Skin of body (tissue), 2 donors: ENCODE data around the gene IGLON5. TPM values are rescaled to one million over a fixed set of nuclear protein-coding genes. Genes with fewer than 3 reads are reported as not detected.

Source experiments
- DNase-seq: peaks from one replicate; lab custom pipeline; 2025; lab: John Stamatoyannopoulos, UW
- total RNA-seq: library from RNA; depleted of rRNA; stranded (reverse); fragments of >200 nt; gene quantifications from one replicate; pipeline ENCODE4 v1.2.3, GENCODE V29; 2014

The IGLON5 gene
- total RNA-seq, 1 donor from 2014 or later: not detected

GRCh38 chr19:51317968-51318367, 6.5 kb downstream of the IGLON5 start:
- DNase-seq: no peak

- no peak for DNase-seq
These were observed 7.5 kb downstream of the IGLON5 start for GRCh38 chr19:51318687-51319648.

GRCh38 chr19:51319649-51320279, 8.3 kb downstream of the IGLON5 start:
- no peak for DNase-seq

- no peak for DNase-seq
These were observed 8.8 kb downstream of the IGLON5 start for GRCh38 chr19:51320280-51320657.

- no peak for DNase-seq
These were observed 10.4 kb downstream of the IGLON5 start for GRCh38 chr19:51321799-51322198.

GRCh38 chr19:51323481-51324166, 12.2 kb downstream of the IGLON5 start:
- DNase-seq: no peak

GRCh38 chr19:51324167-51324481, 12.7 kb downstream of the IGLON5 start:
- no peak for DNase-seq

GRCh38 chr19:51325161-51325976, 13.9 kb downstream of the IGLON5 start:
- DNase-seq: no peak

GRCh38 chr19:51326216-51327065, 15.0 kb downstream of the IGLON5 start:
- DNase-seq: no peak

GRCh38 chr19:51327066-51328001, 15.9 kb downstream of the IGLON5 start:
- no peak for DNase-seq

- DNase-seq: no peak
These were observed 18.0 kb downstream of the IGLON5 start for GRCh38 chr19:51329411-51329810.

GRCh38 chr19:51330366-51330765, 18.9 kb downstream of the IGLON5 start:
- no peak for DNase-seq

GRCh38 chr19:51331193-51331592, 19.7 kb downstream of the IGLON5 start:
- no peak for DNase-seq

- DNase-seq: no peak
These were observed 20.3 kb downstream of the IGLON5 start for GRCh38 chr19:51331716-51332115.

GRCh38 chr19:51333836-51334460, 22.5 kb downstream of the IGLON5 start:
- DNase-seq: no peak

- DNase-seq: no peak
These were observed 25.9 kb downstream of the IGLON5 start for GRCh38 chr19:51337141-51337860.

GRCh38 chr19:51337861-51338562, 26.6 kb downstream of the IGLON5 start:
- DNase-seq: no peak
